ENCODE data around the gene DMD.

DNA sequence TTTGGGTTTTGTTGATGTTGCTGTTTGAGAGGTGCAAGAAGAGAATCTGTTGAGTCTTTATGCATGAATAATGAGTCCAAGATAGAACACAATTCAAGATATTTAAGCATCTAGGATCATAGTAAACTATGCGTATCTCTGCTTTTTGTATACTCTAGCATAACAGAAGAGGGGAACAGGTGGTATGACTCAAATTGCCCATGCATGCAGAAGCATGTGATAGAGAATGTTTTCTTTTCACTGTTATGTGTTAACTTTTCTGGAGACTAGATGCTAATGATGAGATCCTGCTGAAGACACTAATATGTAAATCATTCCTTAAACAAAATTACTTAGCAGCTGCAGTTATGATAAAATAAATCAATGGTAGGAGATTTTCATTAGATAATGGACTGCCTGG is 1974.2 kb downstream of the DMD start:
- TF ChIP-seq, protein P1, sequence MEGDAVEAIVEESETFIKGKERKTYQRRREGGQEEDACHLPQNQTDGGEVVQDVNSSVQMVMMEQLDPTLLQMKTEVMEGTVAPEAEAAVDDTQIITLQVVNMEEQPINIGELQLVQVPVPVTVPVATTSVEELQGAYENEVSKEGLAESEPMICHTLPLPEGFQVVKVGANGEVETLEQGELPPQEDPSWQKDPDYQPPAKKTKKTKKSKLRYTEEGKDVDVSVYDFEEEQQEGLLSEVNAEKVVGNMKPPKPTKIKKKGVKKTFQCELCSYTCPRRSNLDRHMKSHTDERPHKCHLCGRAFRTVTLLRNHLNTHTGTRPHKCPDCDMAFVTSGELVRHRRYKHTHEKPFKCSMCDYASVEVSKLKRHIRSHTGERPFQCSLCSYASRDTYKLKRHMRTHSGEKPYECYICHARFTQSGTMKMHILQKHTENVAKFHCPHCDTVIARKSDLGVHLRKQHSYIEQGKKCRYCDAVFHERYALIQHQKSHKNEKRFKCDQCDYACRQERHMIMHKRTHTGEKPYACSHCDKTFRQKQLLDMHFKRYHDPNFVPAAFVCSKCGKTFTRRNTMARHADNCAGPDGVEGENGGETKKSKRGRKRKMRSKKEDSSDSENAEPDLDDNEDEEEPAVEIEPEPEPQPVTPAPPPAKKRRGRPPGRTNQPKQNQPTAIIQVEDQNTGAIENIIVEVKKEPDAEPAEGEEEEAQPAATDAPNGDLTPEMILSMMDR (IDR thresholded peaks at IDR 0.05) = no peak
- TF ChIP-seq POLR2A (IDR thresholded peaks at IDR 0.05) = no peak
